Epithelial cell of esophagus (primary cell): Measurements from ENCODE around the gene CEP135.

Source experiments
- DNase-seq: peaks from one replicate; pipeline ENCODE4 v3.0.0; 2010; ENCODE audit warnings: low read depth
- H3K4me3 ChIP-seq: 2 replicates; pipeline ENCODE4 v1.5.1; 2011; ENCODE audit warnings: mild to moderate bottlenecking, low read length, control low read depth
- CTCF ChIP-seq: IDR thresholded peaks from 2 replicates; pipeline ENCODE4 v1.5.1; 2011; ENCODE audit warnings: low read depth, mild to moderate bottlenecking, low read length, control low read depth, inconsistent platforms; ENCODE audit not compliant: insufficient read depth; ENCODE audit errors: missing control alignments

The CEP135 gene

GRCh38 chr4:55941881-55942396 lies 6.8 kb upstream of the CEP135 start:
- DNase-seq: no peak
- TF ChIP-seq CTCF: no peak
- H3K4me3 ChIP-seq: no peak overlapping the region

GRCh38 chr4:55947254-55947882 lies 1.4 kb upstream of the CEP135 start:
- DNase-seq: no peak
- H3K4me3 ChIP-seq: no peak overlapping the region
- TF ChIP-seq CTCF: no peak

- DNase-seq: peak; percentile 94
- H3K4me3 ChIP-seq: peak overlapping the region; percentile 64
- no peak for TF ChIP-seq CTCF
Measured at GRCh38 chr4:55947912-55948725, 626 bp upstream of the CEP135 start.

- DNase-seq: no peak
- no peak for TF ChIP-seq CTCF
- peak overlapping the region; percentile 64 for H3K4me3 ChIP-seq
Measured at GRCh38 chr4:55949482-55949802, 697 bp downstream of the CEP135 start.

- no peak for TF ChIP-seq CTCF
- no peak for DNase-seq
- no peak overlapping the region for H3K4me3 ChIP-seq
Measured at GRCh38 chr4:55951191-55951922, 2.6 kb downstream of the CEP135 start.

GRCh38 chr4:55955710-55956109 lies 7.0 kb downstream of the CEP135 start:
- DNase-seq: no peak
- no peak for TF ChIP-seq CTCF
- H3K4me3 ChIP-seq: no peak overlapping the region
